Left hindlimb (tissue), 1 donor: ENCODE measurements around the gene ECEL1.
A peak's percentile ranks its signal among the peaks of the same experiment; 100 is the strongest.
"Not testable (repeated sequence)": the region's sequence is repeated elsewhere in the genome, so short reads cannot be mapped to it uniquely, and the experiment has no call there.

Experiments
- DNase-seq: peaks from one replicate; pipeline ENCODE4 v3.0.0-alpha.2; 2018

Gene ECEL1, protein sequence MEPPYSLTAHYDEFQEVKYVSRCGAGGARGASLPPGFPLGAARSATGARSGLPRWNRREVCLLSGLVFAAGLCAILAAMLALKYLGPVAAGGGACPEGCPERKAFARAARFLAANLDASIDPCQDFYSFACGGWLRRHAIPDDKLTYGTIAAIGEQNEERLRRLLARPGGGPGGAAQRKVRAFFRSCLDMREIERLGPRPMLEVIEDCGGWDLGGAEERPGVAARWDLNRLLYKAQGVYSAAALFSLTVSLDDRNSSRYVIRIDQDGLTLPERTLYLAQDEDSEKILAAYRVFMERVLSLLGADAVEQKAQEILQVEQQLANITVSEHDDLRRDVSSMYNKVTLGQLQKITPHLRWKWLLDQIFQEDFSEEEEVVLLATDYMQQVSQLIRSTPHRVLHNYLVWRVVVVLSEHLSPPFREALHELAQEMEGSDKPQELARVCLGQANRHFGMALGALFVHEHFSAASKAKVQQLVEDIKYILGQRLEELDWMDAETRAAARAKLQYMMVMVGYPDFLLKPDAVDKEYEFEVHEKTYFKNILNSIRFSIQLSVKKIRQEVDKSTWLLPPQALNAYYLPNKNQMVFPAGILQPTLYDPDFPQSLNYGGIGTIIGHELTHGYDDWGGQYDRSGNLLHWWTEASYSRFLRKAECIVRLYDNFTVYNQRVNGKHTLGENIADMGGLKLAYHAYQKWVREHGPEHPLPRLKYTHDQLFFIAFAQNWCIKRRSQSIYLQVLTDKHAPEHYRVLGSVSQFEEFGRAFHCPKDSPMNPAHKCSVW

DNA sequence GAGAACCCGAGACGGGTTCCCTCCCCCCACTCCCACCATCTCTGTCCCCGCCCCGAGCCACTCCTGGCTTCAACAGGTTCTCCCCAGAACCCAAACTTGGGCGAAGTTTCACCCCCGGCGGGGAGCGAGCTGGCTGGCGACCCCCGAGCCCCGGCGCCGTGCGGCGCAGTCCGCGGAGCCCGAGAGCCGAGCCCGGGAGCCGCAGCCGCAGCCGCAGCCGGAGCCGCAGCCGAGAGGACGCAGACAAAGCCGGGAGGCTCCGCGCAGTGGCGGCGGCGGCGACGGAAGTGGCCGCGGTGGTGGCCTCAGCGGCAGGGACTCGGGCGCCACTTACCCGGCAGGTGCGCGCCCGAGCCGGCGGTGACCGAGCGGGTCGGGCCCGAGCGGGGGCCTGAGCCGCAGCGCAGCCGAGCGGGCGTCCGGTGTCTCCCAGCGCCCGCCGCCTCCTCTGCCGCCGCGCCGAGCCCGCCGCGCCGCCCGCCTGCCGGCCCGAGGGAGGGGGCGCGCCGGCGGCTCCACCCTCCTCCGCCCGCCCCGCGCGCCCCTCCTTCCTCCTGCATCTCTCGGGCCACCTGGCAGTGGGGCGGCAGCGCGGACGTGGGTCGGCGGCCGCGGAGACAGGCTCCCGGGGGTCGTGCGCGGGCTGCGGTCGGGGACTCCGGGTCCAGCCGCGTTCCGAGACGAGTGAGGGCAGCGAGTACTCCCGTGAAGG is at the start of gene ECEL1:
Gene ECEL1 (minus strand): TSS at position 450 of the 712 bp plus-strand sequence. CDS start 1,181 bp downstream, outside the sequence.
- peak; percentile 25 for DNase-seq

DNA sequence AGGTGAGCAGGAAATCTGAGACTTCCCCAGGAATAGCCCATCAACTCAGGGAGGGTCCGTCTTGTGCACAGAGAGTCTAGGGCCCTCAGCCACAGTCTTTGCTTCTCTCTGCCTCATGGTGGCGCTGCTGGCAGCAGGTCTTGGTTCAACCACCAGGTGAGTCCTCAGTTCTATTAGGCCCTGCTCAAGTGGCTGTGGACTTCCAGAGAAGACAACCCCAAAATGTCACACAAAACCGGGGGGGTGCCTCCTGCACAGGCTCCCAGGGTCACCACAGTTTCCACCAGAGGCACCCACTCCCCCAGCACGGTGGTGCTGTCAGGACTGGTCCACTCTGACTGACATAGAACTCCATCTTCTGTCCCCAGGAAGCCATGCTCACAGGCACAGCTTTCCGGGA is 49.4 kb upstream of the ECEL1 start:
- no peak for DNase-seq

DNA sequence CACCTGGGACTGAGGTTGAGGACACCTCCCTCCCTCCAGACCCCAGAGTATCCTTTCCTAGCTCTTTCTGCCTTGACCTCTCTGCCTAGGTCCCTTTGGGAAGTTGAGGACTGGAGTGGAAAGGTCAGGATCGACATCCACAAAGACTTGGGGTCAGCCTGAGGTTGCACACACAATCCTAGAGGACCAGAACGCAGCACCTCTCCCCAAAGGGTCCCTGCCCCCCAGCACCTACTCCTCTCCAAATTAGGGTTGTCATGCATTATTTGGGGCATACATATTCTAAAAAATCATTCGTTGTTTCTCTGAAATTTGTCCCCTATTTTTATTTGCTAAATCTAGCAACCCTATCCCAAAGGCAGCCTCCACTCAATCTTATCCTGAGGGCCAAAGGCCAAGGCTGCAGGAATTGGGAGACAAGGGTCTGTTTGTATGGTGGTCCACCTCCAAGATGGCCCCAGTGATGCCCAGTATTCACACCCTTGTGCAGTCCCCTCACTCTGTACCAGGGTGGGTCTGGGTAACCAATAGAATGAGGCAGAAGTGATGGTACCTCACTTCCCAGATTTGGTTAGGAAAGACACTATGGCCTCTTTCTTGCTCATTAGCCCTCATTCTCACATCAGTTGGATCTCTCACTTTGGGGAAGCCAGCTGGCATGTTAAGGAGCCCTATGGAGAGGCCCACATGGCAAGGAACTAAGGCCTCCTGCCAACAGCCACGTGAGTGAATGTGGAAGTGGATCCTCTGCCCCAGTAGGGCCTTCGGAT is 48.3 kb upstream of the ECEL1 start:
- no peak for DNase-seq

DNA sequence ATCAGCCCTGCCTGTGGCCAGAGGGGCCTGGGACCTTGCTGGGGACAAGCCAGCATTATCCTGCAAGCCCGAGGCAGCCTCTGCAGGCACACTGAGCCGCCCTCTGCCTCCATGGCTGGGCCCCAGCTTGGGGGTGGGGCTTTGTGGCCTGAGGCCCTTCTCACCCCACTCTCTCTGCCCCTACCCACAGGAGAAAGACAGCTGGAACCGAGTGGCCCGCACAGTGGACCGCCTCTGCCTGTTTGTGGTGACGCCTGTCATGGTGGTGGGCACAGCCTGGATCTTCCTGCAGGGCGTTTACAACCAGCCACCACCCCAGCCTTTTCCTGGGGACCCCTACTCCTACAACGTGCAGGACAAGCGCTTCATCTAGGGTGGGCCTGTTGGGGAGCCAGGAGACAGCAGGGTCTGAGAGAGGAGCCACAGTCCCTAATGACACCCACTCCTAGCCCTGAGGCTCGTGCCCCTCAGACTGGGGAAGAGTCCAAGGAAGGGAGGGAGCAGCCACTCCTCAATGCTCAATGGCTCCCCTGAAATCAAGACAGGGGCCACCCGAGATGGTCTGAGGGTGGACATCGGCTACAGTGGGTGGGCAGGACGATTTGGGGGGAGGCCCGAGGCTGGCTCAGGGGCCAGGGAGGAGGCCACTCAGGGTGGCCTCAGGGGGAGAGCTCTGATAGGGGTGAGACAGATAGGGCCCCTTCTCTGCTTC is 47.5 kb upstream of the ECEL1 start:
- no peak for DNase-seq

DNA sequence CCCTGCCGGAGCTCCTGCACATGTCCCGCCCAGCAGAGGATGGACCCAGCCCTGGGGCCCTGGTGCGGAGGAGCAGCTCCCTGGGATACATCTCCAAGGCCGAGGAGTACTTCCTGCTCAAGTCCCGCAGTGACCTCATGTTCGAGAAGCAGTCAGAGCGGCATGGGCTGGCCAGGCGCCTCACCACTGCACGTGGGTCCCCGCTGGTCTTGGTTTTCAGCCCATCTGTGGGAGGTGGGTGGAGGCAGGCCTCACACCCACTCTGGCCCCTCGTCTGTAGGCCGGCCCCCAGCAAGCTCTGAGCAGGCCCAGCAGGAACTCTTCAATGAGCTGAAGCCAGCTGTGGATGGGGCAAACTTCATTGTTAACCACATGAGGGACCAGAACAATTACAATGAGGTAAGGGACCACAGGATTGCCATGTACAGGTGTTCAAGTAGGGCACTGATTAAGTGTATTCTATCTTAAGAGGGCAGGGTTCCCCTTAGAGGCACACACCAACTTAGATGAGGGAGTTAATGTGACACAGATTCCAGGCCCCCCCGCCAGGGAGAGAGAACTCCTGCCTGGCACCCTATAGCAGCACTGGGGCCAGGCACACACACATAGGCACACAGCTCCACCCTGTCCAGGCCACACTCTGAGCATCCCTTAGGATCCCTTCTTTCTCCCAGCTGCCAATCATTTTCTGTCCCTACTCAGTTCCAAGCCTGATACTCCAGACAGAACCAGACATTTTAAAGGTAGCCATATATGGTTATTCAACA is 46.5 kb upstream of the ECEL1 start:
- no peak for DNase-seq

DNA sequence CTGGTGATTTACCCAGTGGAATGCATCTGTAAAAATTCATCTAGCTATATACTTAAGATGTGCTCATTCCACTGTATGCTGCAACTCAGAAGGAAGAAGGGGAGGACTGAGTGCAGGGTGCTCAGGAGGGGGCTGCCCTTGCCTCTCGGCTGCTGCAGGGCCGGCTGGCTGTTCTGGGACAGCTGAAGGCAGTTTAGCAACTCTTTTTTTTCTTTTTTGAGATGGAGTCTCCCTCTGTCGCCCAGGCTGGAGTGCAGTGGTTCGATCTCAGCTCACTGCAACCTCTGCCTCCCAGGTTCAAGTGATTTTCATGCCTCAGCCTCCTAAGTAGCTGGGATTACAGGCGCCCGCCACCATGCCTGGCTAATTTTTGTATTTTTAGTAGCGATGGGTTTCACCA is 45.2 kb upstream of the ECEL1 start:
- not testable (repeated sequence) for DNase-seq

DNA sequence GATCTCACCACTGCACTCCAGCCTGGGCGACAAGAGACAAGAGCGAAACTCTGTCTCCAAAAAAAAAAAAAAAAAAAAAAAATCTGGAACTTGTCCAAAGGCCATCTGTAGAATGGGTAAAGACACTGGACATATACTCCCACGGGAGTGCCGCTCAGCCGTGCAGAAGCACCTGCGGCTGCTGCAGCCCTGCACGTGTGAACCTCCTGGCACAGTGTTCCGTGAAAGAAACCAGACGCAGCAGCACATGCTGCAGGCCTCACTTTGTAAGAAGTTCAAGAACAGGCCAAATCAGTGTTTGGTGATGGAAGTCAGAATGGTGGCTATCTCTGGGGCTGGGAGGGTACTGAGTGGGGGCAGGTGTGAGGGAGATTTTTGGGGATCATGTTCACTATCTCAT is 44.8 kb upstream of the ECEL1 start:
- DNase-seq: no peak

DNA sequence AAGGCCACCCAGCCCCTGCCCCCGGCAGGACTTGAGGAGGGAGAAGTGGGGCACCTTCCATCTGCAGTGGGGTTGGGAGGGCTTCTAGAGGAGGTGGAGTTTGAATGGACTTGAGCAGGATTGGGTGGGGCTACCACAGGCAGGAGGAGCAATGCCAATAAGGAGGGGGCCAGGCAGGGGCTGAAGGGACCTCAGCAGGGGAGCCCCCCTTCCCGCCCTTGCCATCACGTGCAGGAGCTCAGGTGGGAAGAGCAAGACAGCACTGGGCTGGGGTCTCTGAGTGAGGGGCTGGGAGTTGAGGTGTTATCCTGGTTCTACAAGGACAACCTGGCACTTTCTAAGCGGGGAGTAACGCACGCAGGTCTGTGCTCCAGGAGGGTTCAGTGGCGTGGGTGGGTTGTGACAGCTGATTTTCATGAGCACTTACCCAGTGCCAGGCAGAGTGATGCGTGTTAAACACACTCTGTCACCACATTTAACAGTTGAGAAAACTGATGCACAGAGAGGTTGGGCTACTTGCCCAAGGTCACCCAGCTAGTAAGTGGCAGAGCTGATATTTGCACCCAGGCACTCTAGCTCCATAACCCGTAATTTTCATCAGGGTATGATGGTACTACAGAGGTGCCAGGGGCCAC is 43.1 kb upstream of the ECEL1 start:
- no peak for DNase-seq

DNA sequence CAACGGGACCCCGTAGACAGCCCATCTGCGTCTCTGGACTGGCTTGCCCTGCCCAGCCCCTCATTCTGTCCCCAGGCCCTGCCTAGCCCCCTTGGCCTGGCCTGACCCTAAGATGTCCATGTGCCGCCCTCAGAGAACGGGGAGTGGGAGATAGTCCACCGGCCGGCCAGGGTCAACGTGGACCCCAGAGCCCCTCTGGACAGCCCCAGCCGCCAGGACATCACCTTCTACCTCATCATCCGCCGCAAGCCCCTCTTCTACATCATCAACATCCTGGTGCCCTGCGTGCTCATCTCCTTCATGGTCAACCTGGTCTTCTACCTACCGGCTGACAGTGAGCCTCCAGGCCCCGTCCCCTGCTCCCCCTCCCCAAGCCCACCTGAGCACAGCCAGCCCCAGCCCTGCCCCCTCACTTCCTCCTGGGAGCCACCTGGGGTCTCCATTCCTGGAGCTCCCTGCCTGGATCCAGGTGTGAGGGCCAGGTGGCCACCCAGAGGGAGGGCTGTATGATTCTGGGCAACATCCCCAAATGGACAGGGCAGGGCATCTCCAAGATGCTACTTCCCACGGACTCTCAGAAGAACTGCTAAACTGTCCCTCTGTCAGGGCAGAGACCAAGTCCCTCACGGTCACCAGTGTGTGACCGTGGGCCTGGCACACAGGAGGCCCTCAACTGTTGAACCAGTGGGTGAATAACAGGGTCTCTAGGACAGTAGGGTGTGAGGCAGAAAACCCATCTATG is 42.3 kb upstream of the ECEL1 start:
- DNase-seq: peak; percentile 26

DNA sequence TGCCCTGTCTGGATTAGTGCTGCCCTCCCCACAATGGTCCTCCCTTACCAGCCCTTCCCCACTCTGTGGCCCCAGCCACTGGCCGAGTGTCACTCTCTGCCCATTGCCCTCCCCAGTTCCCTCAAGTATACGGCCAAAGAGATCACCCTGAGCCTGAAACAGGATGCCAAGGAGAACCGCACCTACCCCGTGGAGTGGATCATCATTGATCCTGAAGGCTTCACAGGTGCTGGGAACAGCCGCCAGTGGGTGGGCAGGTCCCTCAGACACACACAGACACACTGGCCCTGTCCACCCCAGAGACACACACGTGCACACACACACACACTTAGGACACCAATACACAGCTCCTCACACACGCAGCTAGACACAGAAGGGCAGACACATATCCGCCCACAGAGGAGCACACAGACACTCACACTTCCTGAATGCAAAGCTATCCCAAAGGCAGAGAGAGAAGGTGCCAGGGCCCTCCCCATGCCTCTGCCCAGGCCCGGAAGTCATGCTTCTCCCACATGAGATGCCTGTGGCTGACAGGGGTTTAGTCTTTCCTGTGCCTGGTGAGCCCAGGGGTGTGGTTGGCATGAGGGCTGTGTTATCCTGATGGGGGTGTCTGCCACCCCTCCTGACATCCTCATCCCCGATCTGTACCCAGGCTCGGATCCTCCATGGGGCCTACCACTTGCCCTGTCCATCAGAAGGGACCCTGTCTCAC is 41.3 kb upstream of the ECEL1 start:
- peak; percentile 32 for DNase-seq

DNA sequence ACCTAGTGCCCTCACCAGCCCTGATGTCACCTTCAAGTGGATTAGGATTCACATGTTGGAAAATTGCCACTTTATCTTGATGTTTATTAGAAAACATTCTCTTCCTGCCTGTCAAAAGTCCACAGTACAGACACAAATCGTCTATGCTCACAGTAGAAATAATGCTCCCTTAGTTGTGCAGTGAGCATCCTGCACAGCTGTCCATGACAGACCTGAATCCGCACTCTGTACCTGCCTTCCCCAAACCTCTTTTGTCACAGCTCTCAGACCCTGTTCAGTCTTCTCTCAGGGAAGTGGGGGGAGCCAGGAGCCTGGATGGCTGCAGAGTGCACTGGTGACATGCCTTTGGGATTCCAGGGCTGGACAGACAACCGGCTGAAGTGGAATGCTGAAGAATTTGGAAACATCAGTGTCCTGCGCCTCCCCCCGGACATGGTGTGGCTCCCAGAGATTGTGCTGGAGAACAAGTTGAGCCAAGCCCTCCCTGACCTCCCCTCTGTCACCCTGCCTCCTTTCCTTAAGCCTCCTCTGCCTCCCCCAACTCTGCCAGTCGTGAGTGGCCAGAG is 40.4 kb upstream of the ECEL1 start:
- no peak for DNase-seq

DNA sequence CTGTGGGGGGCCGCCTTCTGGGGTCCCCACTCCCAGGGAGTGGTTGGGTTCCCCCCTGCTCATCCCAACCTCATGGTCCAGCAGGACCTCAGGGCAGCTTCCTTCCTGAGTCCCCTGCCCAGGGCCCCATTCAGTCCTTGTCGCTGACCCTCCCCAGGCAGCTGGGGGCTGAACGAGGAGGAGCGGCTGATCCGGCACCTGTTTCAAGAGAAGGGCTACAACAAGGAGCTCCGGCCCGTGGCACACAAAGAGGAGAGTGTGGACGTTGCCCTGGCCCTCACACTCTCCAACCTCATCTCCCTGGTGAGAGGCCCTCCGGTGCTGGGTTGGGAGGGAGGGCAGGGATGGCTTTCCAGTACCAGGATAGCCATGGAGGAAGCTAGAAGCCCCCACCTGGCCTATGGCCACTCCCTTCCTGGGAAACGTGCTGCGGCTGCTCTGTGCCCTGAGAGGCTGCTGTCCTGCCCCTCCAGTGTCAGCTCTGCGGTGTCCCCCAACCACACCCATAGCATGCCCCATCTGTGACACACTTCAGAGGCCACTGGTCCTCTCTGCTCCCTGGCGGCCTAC is 38.8 kb upstream of the ECEL1 start:
- no peak for DNase-seq

DNA sequence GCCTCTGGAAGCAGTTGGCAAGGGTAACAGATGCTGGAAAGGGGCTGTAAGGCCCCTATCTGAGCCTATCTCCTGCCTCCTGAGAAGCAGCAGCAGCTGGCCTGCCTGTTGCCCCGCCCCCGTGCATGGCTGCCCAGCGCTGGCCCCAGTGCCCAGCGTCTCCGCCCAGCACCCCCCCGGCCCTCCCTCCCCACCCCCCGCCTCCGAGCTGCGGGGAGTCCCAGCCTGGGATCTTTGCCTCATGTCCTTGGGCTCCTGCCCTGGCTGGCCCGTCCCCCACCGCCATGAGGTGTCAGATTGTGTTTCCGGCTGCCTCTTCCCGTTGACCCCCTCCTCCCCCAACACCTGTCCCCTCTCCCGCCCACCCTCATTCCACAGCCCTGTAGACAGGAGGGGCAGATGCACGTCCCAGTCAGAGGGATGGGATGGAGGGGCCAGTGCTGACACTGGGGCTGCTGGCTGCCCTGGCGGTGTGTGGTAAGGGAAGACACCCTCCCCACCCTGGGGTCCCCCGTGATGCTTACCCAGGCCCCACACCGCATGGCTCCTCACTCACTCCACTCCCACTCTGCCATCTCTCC is 38.2 kb upstream of the ECEL1 start, which contains the start of gene CHRND:
Gene CHRND (plus strand): TSS at position 370 of the 581 bp plus-strand sequence. CDS start 56 bp downstream, at position 426.
- peak; percentile 86 for DNase-seq

DNA sequence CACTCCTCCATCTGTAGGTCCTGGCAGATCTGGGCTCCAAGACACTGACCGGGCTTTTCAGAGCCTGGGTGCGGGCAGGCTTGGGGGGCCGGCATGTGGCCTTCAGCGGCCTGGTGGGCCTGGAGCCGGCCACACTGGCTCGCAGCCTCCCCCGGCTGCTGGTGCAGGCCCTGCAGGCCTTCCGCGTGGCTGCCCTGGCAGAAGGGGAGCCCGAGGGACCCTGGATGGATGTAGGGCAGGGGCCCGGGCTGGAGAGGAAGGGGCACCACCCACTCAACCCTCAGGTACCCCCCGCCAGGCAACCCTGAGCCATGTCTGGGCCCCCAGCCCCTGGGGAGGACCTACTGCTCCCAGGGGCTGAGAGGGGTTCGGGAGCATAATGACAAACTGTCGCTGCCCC is 37.6 kb upstream of the ECEL1 start:
- no peak for DNase-seq

DNA sequence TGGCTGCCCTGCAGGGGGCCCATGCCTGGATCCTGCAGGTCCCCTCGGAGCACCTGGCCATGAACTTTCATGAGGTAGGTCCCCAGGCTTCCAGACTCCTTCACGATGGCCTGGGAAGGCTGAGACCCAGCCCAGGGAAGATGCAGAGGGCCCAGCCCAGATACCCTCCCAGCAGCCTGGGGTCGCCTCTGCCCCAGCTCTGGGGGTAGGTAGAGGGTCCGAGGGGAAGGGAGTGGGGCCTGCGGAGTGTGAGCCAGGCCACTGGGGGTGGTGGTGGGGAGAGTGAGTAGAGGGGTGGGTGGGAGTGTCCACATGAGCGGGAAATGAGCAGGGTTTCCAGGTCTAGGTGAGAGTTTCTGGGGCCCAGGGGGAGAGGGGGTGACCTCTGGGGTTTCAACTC is 37.1 kb upstream of the ECEL1 start:
- DNase-seq: no peak

DNA sequence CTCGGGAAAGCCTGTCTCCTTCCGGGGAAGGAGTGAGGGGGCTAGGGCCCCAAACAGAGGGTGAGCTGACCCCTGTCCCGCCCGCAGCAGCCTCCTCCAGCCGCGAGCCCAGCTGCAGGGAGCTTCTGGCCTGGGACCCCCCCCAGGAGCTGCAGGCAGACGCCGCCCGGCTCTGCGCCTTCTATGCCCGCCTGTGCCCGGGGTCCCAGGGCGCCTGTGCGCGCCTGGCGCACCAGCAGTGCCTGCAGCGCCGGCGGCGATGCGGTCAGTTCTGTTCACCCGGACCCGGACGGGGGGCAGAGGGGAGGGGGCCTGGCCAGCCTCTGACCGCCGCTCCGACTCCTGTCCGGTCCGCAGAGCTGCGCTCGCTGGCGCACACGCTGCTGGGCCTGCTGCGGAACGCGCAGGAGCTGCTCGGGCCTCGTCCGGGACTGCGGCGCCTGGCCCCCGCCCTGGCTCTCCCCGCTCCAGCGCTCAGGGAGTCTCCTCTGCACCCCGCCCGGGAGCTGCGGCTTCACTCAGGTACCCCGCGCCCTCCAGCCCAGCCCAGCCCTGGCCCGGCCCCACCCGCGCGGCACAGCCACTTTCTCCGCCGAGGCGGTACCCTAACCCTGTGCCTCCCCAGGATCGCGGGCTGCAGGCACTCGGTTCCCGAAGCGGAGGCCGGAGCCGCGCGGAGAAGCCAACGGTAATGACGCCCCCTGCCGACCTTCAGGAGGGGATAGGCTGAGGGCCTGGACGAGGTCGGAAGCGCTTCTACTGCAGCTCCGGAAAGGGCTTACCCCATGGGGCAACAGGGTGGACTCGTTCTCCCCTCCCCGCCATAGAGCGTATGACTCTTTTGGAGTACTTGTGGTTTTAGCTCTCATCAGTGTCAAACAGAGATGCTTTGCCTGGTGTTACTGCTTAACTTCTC is 36.3 kb upstream of the ECEL1 start:
- no peak for DNase-seq

DNA sequence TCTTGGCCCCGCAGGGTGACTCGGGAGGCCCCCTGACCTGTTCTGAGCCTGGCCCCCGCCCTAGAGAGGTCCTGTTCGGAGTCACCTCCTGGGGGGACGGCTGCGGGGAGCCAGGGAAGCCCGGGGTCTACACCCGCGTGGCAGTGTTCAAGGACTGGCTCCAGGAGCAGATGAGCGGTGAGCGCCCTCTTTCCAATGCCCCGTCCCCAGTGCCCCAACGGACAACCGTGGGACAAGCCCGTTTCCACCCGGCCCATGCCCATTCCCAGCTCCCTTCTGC is 35.7 kb upstream of the ECEL1 start:
- DNase-seq: no peak
